ENCODE measurements around the gene MYLK3.
A peak's percentile ranks its signal among the peaks of the same experiment; 100 is the strongest.

Gene MYLK3

GRCh38 chr16:46757339-46758050 is 9.4 kb upstream of the MYLK3 start:
- peak; percentile 77 for DNase-seq

GRCh38 chr16:46756772-46757171 is 8.6 kb upstream of the MYLK3 start:
- no peak for DNase-seq

GRCh38 chr16:46753015-46753414 is 4.9 kb upstream of the MYLK3 start:
- no peak for DNase-seq

GRCh38 chr16:46751381-46751780 is 3.2 kb upstream of the MYLK3 start:
- no peak for DNase-seq

GRCh38 chr16:46748775-46749705 is 896 bp upstream of the MYLK3 start:
- peak; percentile 31 for DNase-seq

GRCh38 chr16:46746821-46747776 is 1.0 kb downstream of the MYLK3 start:
- no peak for DNase-seq

- no peak for DNase-seq
Measured at GRCh38 chr16:46745617-46746016, 2.5 kb downstream of the MYLK3 start.

GRCh38 chr16:46743232-46743719 is 4.9 kb downstream of the MYLK3 start:
- DNase-seq, result peak; percentile 54

GRCh38 chr16:46739934-46740333 is 8.2 kb downstream of the MYLK3 start:
- DNase-seq, result no peak

GRCh38 chr16:46737621-46738214 is 10.4 kb downstream of the MYLK3 start:
- no peak for DNase-seq

GRCh38 chr16:46736695-46737094 is 11.4 kb downstream of the MYLK3 start:
- no peak for DNase-seq

- no peak for DNase-seq
Measured at GRCh38 chr16:46733319-46733830, 14.8 kb downstream of the MYLK3 start.

GRCh38 chr16:46732561-46732960 is 15.6 kb downstream of the MYLK3 start:
- no peak for DNase-seq

GRCh38 chr16:46731691-46732555 is 16.2 kb downstream of the MYLK3 start:
- no peak for DNase-seq

GRCh38 chr16:46730801-46731690 is 17.1 kb downstream of the MYLK3 start:
- DNase-seq, result no peak

GRCh38 chr16:46730126-46730525 is 18.0 kb downstream of the MYLK3 start:
- no peak for DNase-seq

GRCh38 chr16:46729326-46729995 is 18.7 kb downstream of the MYLK3 start:
- DNase-seq, result no peak

- DNase-seq, result no peak
Measured at GRCh38 chr16:46728806-46729205, 19.3 kb downstream of the MYLK3 start.

- no peak for DNase-seq
Measured at GRCh38 chr16:46727630-46728029, 20.5 kb downstream of the MYLK3 start.

Measured in NCI-H510A (cell line).